Subcutaneous abdominal adipose tissue (tissue), 5 donors: ENCODE results near the gene FCHSD2.

Source experiments
- H3K27ac ChIP-seq: one replicate; pipeline ENCODE4 v1.7.0; 2013; ENCODE audit warnings: low read depth, mild to moderate bottlenecking, inconsistent platforms, low read length, moderate library complexity
- H3K27me3 ChIP-seq, 5 donors: one replicate each; pipeline ENCODE4 v1.7.0; 2013; ENCODE audit warnings: low read length in 5 of 5, inconsistent platforms in 1 of 5; ENCODE audit not compliant: control insufficient read depth in 5 of 5, insufficient read depth in 4 of 5
- H3K36me3 ChIP-seq, 5 donors: one replicate each; pipeline ENCODE4 v1.7.0; 2013; ENCODE audit warnings: low read length in 5 of 5; ENCODE audit not compliant: control insufficient read depth in 5 of 5, insufficient read depth in 5 of 5
- H3K4me1 ChIP-seq, 5 donors: one replicate each; pipeline ENCODE4 v1.7.0; 2013; ENCODE audit warnings: low read length in 5 of 5, mild to moderate bottlenecking in 3 of 5, moderate library complexity in 1 of 5; ENCODE audit not compliant: control insufficient read depth in 5 of 5, insufficient read depth in 5 of 5
- H3K4me3 ChIP-seq, 5 donors: one replicate each; pipeline ENCODE4 v1.7.0; 2013; ENCODE audit warnings: low read length in 5 of 5, low read depth in 1 of 5
- H3K9ac ChIP-seq, 5 donors: one replicate each; pipeline ENCODE4 v1.7.0; 2013; ENCODE audit warnings: low read length in 5 of 5, mild to moderate bottlenecking in 4 of 5, moderate library complexity in 3 of 5
- H3K9me3 ChIP-seq, 5 donors: one replicate each; pipeline ENCODE4 v1.7.0; 2013; ENCODE audit warnings: low read length in 5 of 5; ENCODE audit not compliant: control insufficient read depth in 5 of 5
- donor health status: healthy.
- donor health status: healthy.
- donor health status: healthy.
- donor health status: healthy.
- donor health status: healthy.

Gene FCHSD2

DNA sequence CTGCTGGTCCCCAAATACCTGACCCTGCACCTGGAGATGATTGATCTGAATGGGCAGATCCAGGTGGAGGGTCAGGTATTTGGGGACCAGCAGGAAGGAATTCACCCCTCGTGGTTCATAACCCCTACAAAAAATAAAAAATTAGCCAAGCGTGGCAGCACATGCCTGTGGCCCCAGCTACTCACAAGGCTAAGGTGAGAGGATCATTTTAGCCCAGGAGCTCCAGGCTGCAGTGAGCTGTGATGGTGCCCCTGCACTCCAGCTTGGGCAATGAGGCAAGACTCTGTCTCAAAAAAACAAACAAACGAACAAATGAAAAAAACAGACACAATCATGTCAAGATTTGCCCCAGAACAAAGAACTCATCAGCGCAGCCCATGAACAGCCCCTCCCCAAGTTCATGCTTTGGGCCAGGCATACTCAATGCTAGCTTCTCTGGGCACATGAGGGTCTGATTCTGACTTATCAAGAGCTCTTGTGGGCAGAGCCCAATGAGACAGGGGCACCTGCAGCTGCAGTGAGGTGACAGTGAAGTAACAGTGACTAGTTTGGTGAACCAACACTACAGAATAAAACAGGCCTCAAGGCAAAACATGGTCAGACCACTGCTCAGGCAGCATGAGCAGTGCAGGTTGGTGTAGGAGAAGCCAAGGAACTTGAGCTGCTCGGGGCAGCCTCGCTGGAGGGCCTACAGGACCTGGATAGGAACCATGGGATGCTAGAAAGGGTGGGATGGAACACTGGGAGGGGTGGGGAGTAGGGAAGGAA is 10.2 kb upstream of the FCHSD2 start:
- no peak overlapping the region for H3K9ac ChIP-seq
- no peak overlapping the region for H3K4me3 ChIP-seq
- H3K36me3 ChIP-seq, result no peaks in the 10 kb centered on the region
- no peak overlapping the region for H3K27ac ChIP-seq
- H3K4me1 ChIP-seq, result peaks cover 0 to 36% (median 20%) of the 10 kb centered on the region in 5 donors
- H3K9me3 ChIP-seq, result no peaks in the 10 kb centered on the region
- no peaks in the 10 kb centered on the region for H3K27me3 ChIP-seq

DNA sequence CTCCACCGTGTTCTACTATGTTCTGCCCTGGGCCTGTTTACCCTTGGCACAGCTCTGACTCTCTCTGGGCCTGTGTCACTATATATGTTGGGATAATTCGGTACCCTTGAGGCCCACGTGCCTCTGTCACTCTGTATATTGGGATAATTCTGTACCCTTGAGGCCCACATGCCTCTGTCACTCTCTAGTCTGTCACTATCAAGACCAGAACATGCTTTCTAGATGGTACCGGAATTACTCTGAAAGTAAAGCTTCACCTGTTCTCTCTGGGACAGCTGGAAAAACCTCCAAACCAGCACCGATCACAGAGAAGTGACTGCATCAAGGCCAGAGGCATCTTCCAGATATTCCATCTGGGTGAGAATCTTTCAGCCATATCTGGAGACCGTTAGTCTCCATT is 9.3 kb upstream of the FCHSD2 start:
- Histone ChIP-seq H3K4me1 (peaks cover 0 to 29% (median 11%) of the 10 kb centered on the region in 5 donors), H3K4me3 (no peak overlapping the region), H3K9ac (no peak overlapping the region), H3K36me3 (no peaks in the 10 kb centered on the region), H3K27me3 (no peaks in the 10 kb centered on the region), H3K9me3 (no peaks in the 10 kb centered on the region), H3K27ac (no peak overlapping the region)

DNA sequence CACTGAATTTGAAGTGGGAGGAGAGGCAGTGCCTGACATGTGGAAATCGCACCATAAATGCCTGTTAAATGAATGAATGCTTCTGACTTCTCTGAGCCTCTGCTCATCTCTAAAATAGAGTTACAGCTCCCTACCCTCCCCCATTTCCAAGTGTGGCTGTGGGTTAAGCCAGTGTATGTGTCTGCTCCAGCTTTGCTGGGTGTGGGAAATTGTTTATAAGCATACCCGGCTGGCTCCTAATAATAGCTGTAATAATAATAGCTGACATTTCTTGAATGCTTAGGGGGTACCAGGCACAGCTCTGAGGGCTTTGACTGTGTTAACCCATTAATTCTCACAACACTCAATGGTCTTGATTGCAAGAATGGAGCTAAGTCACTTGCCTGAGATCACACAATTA is 7.0 kb upstream of the FCHSD2 start:
- H3K9ac ChIP-seq, result no peak overlapping the region
- no peaks in the 10 kb centered on the region for H3K9me3 ChIP-seq
- peaks cover 0 to 18% (median 5%) of the 10 kb centered on the region in 5 donors for H3K4me1 ChIP-seq
- H3K36me3 ChIP-seq, result no peaks in the 10 kb centered on the region
- no peak overlapping the region for H3K4me3 ChIP-seq
- no peak overlapping the region for H3K27ac ChIP-seq
- no peaks in the 10 kb centered on the region for H3K27me3 ChIP-seq

DNA sequence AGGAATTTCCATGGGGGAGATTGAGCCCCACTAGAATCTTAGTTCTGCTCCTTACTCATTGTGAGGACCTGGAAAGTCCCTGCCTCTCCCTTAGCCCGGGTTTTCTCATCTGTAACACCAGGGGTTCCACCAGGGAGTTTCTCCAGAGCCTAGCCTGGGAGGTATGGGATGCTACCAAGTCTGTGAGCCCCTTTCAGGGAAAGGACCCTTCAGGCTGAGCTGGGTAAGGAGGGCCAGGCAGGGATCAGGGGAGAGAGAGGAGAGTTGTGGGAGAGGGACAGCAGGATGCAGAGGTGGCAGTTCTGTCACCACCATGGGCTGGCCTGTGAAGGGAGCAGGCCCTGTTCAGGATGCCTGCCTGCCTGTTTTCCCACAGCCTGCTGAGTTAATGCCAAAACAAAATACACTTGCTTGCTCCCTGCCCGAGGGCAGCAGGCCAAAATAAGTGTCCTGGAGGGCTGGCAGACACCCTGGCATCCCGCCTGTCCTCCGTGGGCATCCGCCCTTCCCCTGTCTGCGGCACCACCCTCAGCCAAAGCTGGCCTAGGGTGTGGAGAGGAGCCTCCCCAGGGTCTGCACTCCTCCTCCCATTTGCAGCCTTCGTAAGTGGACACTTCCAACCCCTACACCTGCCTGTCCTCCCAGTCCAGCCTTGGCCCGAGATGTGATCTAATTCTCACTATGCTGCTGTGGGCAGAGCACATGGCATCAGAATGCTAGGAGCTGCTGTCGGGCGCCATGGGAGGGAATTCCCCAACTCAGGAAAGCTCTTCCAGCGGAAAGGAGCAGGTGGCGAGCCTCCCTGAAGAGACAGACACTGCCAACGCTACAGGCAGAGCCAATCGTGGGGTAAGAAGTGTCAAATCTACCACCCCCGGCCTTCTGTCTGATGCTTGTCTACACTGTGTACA is 5.9 kb upstream of the FCHSD2 start:
- Histone ChIP-seq H3K27ac (no peak overlapping the region), H3K9me3 (no peaks in the 10 kb centered on the region), H3K36me3 (no peaks in the 10 kb centered on the region), H3K4me3 (no peak overlapping the region), H3K9ac (no peak overlapping the region), H3K27me3 (no peaks in the 10 kb centered on the region), H3K4me1 (peaks cover 0 to 19% (median 5%) of the 10 kb centered on the region in 5 donors)

DNA sequence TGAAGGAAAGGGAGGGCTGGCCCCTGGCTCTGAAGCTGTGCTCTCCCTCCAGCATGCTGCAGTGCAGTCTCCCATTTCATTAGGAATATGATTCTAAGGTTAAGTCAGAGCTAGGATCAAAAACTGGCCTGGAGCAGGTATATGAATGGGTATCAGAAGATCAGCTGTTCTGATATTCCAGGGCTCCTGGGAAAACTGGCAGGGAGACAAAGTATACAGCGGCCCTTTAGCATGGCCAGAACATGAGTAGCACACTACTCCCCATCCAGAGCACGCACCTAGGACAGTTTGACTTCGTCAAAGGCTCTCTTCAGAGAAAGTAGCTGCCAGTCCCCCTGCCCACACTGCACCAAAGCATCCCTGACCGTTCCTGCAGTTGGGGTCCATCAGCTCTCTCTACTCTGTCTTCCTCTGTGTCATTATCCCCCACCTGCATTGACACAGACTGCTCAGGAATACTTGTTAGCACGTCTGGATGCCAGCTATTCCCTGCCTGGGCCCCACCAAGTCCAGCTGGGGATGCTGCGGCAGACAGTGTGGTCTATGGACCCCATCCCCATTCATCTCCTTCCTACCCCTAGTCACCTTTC is 4.0 kb upstream of the FCHSD2 start:
- Histone ChIP-seq H3K9ac (no peak overlapping the region), H3K27me3 (no peaks in the 10 kb centered on the region), H3K9me3 (no peaks in the 10 kb centered on the region), H3K36me3 (no peaks in the 10 kb centered on the region), H3K4me1 (peaks cover 3 to 29% (median 14%) of the 10 kb centered on the region in 5 donors), H3K4me3 (no peak overlapping the region), H3K27ac (no peak overlapping the region)

DNA sequence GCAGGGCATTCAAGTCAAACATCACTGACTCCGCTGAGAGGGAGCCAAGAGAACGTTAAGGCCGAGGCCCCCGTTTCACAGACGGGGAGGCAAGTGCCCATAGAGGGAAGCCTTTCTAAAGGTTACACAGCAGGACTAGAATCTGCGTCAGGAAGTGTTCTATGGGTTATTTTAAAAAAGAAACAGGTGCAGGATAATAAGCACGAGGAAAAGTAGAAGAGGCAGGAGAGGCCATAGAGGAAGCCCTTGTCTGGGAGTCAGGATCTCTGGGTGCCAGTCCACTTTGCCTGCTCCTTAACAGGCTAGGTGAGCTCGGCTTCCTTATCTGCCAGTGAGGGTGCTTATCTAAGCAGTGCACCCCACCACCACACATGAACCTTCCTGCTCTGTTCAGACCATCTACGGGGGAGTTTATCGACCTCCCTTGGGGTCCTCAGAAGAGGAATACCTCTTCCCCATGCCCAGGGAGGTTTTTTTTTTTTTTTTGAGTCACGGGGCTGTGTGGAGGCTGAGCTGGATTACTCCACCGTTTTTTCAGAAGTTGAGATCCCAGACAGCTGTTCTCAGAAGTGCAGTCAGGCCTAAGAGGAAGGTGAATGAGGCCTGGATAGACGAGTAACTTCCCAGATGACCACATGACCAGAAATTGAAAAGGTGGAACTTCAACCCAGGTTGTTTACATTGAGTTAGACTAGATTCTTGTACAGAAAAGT is 1.2 kb upstream of the FCHSD2 start:
- no peaks in the 10 kb centered on the region for H3K9me3 ChIP-seq
- H3K36me3 ChIP-seq, result no peaks in the 10 kb centered on the region
- no peaks in the 10 kb centered on the region for H3K27me3 ChIP-seq
- H3K9ac ChIP-seq, result peak overlapping the region; percentile 16 to 86 (median 78)
- H3K27ac ChIP-seq, result peak overlapping the region; percentile 96
- H3K4me1 ChIP-seq, result peaks cover 7 to 48% (median 34%) of the 10 kb centered on the region in 5 donors
- peak overlapping the region; percentile 76 to 96 (median 77) for H3K4me3 ChIP-seq

DNA sequence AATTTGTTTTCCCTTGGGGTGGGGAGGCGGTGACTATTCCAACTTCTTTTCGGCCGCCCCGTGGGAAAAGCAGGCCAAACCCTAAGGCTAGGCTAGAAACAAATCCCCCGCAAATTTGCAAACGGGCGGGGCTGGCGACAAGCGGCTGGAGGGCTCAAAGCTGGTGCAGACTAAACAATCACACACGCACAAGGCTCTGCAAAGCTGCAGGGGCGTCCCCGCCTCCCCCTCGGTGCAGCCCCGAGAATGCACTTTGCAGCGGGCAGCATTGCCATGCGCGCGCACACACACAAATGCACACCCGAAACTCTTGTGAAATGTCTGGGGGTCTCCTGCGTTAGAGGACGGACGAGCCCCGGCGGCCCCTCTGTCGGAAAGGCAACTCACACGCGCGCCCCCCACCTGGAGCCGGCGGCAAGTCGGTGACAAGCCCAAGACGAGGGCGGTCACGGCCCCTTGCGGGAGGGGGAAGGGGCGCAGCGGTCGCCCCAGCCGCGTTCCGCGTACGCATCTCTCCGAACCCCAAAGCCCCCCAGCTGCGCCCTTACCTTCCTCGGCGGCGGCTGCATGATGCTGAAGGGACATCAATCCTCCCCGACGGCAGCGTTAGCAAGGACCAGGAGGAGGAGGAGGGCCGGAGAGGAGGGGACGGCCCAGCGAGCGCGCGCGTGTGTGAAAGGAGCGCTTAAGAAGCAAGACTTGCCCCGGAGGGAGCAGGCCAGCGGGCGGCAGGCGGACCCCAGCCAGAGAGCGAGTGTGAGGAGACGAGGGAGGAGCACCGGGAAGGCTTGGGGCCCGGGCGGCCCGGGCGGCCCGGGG is 600 bp downstream of the FCHSD2 start:
- peak overlapping the region; percentile 96 for H3K27ac ChIP-seq
- H3K4me3 ChIP-seq, result peak overlapping the region; percentile 79 to 97 (median 93)
- peaks cover 0 to 6% (median 0%) of the 10 kb centered on the region in 5 donors for H3K36me3 ChIP-seq
- H3K9ac ChIP-seq, result peak overlapping the region; percentile 83 to 92 (median 87)
- no peaks in the 10 kb centered on the region for H3K27me3 ChIP-seq
- no peaks in the 10 kb centered on the region for H3K9me3 ChIP-seq
- peaks cover 7 to 47% (median 34%) of the 10 kb centered on the region in 5 donors for H3K4me1 ChIP-seq

DNA sequence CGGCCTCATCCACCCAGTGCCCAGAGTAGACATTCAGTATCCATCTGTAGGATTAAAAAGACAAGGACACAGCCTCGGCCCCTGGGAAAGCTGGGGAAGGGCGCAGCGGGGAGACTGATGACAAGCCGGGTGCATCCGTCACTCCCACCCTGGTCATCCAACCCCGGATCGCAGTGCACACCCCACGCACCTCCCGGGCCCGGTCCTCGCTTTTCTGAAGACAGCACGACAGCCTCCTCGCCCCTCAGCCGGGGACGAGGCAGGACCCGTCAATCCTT is 1.1 kb downstream of the FCHSD2 start:
- Histone ChIP-seq H3K4me3 (peak overlapping the region; percentile 83 to 97 (median 93)), H3K9me3 (no peaks in the 10 kb centered on the region), H3K36me3 (peaks cover 0 to 6% (median 0%) of the 10 kb centered on the region in 5 donors), H3K27me3 (no peaks in the 10 kb centered on the region), H3K9ac (peak overlapping the region; percentile 83 to 92 (median 87)), H3K27ac (peak overlapping the region; percentile 96), H3K4me1 (peaks cover 7 to 47% (median 34%) of the 10 kb centered on the region in 5 donors)
